Left ventricle myocardium inferior (tissue), 1 donor: Measurements from ENCODE around the gene GBP1. TPM values are rescaled to one million over a fixed set of nuclear protein-coding genes. Genes with fewer than 3 reads are reported as not detected.
"Not testable (repeated sequence)": the region's sequence is repeated elsewhere in the genome, so short reads cannot be mapped to it uniquely, and the experiment has no call there.

Experiments
- DNase-seq: peaks from one replicate; pipeline ENCODE4 v3.0.0-alpha.2; 2020
- H3K27ac ChIP-seq: fragments of 200-600 bp; replicated peaks from 2 replicates; pipeline ENCODE4 v1.8.0; 2021
- H3K27me3 ChIP-seq: fragments of 200-600 bp; 2 replicates; pipeline ENCODE4 v1.8.0; 2021; ENCODE audit warnings: low read depth
- H3K36me3 ChIP-seq: fragments of 200-600 bp; 2 replicates; pipeline ENCODE4 v1.8.0; 2021
- H3K4me1 ChIP-seq: fragments of 200-600 bp; 2 replicates; pipeline ENCODE4 v1.8.0; 2021
- H3K4me3 ChIP-seq: fragments of 200-600 bp; 2 replicates; pipeline ENCODE4 v1.8.0; 2021; ENCODE audit warnings: mild to moderate bottlenecking, moderate library complexity
- H3K9me3 ChIP-seq: fragments of 200-600 bp; replicated peaks from 2 replicates; pipeline ENCODE4 v1.8.0; 2021
- intact Hi-C: fragments of 100-400 bp; cut with micrococcal nuclease; formaldehyde crosslinking; loops from one replicate; pipeline ENCODE4 v1.11.0; 2022
- total RNA-seq: library from RNA; stranded (reverse); fragmentation: NEBNext Ultra II Directional; extraction: Animal tissue kit (Norgen Biotek cat#: 25700); gene quantifications from one replicate; pipeline ENCODE4 v1.2.1, GENCODE V29; 2021
- TF ChIP-seq, protein P1 (sequence below): fragments of 200-600 bp; IDR thresholded peaks from 2 replicates; pipeline ENCODE4 v1.8.0; 2021; ENCODE audit warnings: antibody characterized with exemption, mild to moderate bottlenecking, borderline replicate concordance
- donor health status: DM: no; HTN: yes; CAD: no; lungs with severe emphysema.

Gene GBP1
- total RNA-seq, 1 donor from 2014 or later, result 5.7 TPM

DNA sequence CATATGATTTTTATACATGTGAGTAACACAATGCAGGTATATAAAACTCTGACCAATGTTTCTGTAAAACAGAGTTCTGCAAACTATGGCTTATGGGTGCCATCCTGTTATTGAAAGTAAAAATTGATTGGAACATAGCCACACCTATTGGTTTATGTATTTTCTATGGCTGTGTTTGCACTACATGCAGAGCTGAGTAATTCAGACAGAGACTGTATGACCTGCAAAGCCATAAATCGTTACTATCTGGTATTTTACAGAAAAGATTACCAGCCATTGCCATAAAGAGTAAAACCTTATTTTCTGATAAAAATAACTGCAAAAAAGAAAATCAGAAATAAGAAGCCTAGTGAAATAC lies 13.1 kb downstream of the GBP1 start:
- TF ChIP-seq, protein P1, sequence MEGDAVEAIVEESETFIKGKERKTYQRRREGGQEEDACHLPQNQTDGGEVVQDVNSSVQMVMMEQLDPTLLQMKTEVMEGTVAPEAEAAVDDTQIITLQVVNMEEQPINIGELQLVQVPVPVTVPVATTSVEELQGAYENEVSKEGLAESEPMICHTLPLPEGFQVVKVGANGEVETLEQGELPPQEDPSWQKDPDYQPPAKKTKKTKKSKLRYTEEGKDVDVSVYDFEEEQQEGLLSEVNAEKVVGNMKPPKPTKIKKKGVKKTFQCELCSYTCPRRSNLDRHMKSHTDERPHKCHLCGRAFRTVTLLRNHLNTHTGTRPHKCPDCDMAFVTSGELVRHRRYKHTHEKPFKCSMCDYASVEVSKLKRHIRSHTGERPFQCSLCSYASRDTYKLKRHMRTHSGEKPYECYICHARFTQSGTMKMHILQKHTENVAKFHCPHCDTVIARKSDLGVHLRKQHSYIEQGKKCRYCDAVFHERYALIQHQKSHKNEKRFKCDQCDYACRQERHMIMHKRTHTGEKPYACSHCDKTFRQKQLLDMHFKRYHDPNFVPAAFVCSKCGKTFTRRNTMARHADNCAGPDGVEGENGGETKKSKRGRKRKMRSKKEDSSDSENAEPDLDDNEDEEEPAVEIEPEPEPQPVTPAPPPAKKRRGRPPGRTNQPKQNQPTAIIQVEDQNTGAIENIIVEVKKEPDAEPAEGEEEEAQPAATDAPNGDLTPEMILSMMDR, result no peak
- peaks cover 58% of the 10 kb centered on the region for H3K36me3 ChIP-seq
- no peak overlapping the region for H3K27ac ChIP-seq
- no peak for DNase-seq
- intact Hi-C loops, result no loop called here
- no peak overlapping the region for H3K4me3 ChIP-seq
- H3K27me3 ChIP-seq, result no peaks in the 10 kb centered on the region
- H3K9me3 ChIP-seq, result no peaks in the 10 kb centered on the region
- no peaks in the 10 kb centered on the region for H3K4me1 ChIP-seq

DNA sequence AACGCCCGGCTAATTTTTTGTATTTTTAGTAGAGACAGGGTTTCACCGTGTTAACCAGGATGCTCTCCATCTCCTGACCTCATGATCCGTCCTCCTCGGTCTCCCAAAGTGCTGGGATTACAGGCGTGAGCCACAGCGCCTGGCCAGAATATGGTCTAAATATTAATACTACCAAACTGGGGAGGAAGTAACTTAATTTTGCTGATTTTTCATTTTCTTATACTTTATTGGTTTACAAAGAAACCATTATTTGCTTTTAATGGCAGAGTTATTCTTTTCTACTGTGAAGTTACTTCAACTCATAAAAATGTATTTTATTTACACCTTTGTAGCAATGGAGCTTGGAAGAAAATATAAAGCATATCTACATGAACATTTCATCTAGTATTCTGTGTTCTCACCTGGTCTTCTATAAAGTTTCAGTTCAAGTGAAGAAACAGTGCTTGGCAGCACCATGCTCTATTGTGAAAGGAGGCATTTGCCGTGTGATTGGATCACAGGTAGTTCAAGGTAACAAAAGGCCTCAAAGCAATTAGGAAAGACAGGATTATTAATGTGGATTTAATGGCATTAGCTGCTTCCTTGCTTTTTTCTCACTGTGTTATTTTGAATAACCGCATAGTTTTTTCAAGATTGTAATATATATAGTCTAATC lies 13.6 kb downstream of the GBP1 start:
- intact Hi-C loops, result no loop called here

GRCh38 chr1:89050649-89051033 lies 14.4 kb downstream of the GBP1 start:
- Histone ChIP-seq H3K4me1 (no peaks in the 10 kb centered on the region), H3K27me3 (no peaks in the 10 kb centered on the region), H3K36me3 (peaks cover 45% of the 10 kb centered on the region), H3K9me3 (no peaks in the 10 kb centered on the region), H3K27ac (no peak overlapping the region), H3K4me3 (no peak overlapping the region)
- TF ChIP-seq, protein P1, result no peak
- DNase-seq, result no peak
- intact Hi-C loops, result no loop called here

More for the DNA sequence above, 13.6 kb downstream of the GBP1 start:
- Histone ChIP-seq H3K27me3 (no peaks in the 10 kb centered on the region), H3K4me3 (no peak overlapping the region), H3K4me1 (no peaks in the 10 kb centered on the region), H3K27ac (no peak overlapping the region), H3K36me3 (peaks cover 53% of the 10 kb centered on the region), H3K9me3 (no peaks in the 10 kb centered on the region)
- TF ChIP-seq, protein P1, result no peak
- DNase-seq, result no peak

DNA sequence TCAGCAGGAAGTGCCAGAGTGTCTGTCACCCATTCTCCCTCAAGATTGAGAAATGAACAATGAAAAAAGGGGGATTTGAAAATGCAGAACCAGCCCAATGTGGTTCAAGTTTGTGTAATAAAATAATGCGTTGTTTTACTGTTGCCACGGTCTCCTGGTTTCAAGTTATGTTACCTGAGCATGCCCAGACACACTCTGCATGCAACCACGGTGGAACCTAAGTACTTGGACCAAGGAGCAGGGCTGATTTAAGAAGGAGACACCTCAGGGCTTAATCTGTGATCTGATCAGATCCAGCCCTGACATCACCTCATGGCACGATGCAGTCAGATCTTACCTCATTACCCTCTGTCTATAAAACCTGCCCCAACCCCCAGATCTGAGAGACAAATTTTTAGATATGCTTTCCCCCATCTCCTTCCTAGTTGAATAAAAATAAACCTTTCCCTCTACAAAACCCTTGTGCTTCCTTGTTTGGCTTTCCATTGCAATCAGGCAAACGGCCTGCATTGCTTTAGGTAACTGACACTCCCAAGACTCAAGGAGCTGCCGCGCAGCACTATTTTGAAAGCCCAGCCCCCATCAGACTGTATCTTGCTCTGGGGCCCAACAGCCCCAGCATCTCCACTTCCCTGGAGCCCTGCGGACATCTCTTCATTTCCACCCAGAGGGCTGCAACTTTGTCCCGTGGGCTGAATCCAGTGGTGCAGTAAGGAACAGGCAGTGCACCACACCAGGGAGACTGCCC lies 14.9 kb downstream of the GBP1 start:
- H3K27ac ChIP-seq, H3K27me3 ChIP-seq, H3K4me1 ChIP-seq, H3K9me3 ChIP-seq, H3K4me3 ChIP-seq, intact Hi-C loops, DNase-seq: not testable (repeated sequence)
- H3K36me3 ChIP-seq, result peaks cover 42% of the 10 kb centered on the region

DNA sequence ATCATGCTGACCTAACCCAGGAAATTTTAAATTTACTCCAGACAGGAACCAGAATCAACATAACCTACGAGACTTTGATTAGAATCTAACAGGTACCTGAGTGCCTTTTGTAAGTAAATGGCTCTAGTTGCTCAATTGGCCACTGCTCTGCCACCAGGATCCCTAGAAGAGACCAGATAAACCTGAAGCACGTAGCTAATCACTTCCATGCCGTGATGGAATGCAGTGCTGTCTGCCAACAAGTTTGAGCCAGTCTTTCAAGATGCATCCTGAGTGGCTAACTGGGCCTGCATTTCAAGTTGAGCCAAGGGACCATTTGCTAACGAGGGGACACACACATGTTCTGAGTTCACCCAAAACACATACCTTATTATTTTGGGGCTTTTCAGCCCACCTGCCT lies 15.8 kb downstream of the GBP1 start:
- DNase-seq, H3K27me3 ChIP-seq, H3K4me3 ChIP-seq, H3K4me1 ChIP-seq, H3K9me3 ChIP-seq, intact Hi-C loops, H3K27ac ChIP-seq: not testable (repeated sequence)
- peaks cover 37% of the 10 kb centered on the region for H3K36me3 ChIP-seq

DNA sequence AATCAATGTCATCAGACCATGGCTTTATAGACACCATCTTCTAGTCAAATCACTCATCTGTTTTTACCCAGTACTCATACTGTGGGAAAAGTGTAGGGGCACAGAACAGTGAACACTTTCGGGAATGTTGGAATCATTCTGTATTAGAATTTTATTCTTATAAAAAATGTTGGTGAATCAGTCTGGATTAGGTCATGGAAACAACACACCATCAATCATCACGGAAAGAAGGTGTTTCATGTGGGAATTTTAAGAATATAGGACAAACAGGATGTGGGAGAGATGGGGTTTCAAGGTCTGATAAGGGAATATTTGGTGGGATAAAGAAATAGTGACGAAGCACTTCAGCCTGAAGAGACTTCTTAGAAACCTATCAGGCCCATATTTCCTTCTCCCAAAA lies 17.3 kb downstream of the GBP1 start:
- no peak for DNase-seq
- no peaks in the 10 kb centered on the region for H3K4me1 ChIP-seq
- TF ChIP-seq, protein P1, result no peak
- no peak overlapping the region for H3K27ac ChIP-seq
- peaks cover 4% of the 10 kb centered on the region for H3K9me3 ChIP-seq
- intact Hi-C loops, result no loop called here
- peaks cover 23% of the 10 kb centered on the region for H3K36me3 ChIP-seq
- no peak overlapping the region for H3K4me3 ChIP-seq
- H3K27me3 ChIP-seq, result no peaks in the 10 kb centered on the region

DNA sequence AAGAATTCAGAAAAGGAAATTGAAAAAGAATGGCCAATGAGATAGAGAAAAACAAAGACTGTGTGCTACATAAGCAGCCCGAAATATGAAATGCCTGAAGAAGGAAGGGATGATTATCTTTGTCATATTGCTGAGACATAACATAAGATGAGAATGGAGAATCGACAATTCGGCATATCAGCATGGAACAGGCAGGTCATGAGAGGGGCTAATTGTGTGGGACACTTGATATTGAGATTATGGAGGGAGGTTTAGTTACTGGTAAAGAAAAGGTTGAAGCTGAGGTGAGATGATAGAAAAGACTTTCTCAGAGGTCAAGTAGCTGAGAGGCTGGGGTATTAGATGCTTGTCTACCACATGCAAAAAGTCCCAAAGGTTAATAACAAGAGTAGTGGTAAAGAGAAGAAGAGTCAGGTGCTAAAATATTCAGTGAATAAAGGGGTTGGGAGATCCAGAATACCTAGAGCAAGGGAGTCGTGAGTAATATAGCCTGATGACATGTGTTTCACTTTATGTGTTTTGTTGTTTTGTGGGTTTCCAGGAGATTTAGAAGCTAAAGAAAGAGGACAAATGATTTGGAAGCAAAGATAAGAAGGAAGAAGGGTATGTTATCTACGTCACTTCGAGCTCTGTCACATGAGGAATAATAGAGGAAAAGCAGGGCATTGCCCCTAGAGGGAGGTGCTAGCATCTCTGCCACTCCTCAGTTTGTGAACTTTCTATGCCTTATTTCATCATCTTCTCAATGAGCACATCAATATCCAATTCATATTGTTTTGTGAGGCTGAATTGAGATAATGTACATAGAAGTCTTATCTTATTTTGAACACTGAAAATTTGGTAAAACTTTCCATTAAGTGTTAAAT lies 18.5 kb downstream of the GBP1 start:
- H3K27me3 ChIP-seq, DNase-seq, H3K9me3 ChIP-seq, intact Hi-C loops, H3K27ac ChIP-seq, H3K4me1 ChIP-seq, H3K4me3 ChIP-seq: not testable (repeated sequence)
- peaks cover 13% of the 10 kb centered on the region for H3K36me3 ChIP-seq
